ENCODE measurements around the gene FGFBP1.

Gene FGFBP1

DNA sequence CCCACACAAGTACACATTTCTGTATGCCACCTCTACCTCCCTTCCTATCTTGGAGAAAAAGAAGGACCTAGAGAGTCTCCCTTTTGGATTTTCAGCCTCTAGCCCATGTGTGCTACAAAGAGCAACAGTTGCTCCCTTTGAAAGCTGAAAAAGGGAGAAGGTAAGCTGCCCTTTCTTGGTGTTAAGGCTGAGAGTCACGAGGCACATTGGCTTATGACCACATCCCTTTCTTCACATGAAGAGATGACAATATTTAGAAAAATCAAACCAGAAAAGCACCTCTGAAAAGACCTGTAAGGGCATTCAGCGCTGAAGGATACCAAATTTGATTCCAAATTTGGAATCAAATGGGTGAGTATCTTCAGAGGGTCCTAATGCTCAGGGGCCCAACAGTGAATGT is 6.4 kb upstream of the FGFBP1 start:
- Histone ChIP-seq H3K4me3 (IDR thresholded peaks at IDR 0.05; ENCODE audit: insufficient read depth, low read depth, low read length) (no peak overlapping the region), H3K4me2 (no peak overlapping the region), H3K27ac (no peak overlapping the region), H3K4me1 (ENCODE audit: low read depth, poor library complexity, severe bottlenecking) (no peaks in the 10 kb centered on the region), H2AFZ (ENCODE audit: low read depth) (no peak overlapping the region), H3K9ac (no peak overlapping the region), H3K79me2 (ENCODE audit: insufficient read depth, low read depth) (no peaks in the 10 kb centered on the region), H3K36me3 (ENCODE audit: insufficient read depth) (no peaks in the 10 kb centered on the region), H3K27me3 (ENCODE audit: insufficient read depth, low read depth) (no peaks in the 10 kb centered on the region), H4K20me1 (ENCODE audit: insufficient read depth) (no peaks in the 10 kb centered on the region)
- TF ChIP-seq, protein P1, sequence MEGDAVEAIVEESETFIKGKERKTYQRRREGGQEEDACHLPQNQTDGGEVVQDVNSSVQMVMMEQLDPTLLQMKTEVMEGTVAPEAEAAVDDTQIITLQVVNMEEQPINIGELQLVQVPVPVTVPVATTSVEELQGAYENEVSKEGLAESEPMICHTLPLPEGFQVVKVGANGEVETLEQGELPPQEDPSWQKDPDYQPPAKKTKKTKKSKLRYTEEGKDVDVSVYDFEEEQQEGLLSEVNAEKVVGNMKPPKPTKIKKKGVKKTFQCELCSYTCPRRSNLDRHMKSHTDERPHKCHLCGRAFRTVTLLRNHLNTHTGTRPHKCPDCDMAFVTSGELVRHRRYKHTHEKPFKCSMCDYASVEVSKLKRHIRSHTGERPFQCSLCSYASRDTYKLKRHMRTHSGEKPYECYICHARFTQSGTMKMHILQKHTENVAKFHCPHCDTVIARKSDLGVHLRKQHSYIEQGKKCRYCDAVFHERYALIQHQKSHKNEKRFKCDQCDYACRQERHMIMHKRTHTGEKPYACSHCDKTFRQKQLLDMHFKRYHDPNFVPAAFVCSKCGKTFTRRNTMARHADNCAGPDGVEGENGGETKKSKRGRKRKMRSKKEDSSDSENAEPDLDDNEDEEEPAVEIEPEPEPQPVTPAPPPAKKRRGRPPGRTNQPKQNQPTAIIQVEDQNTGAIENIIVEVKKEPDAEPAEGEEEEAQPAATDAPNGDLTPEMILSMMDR (conservative IDR thresholded peaks at IDR 0.05; ENCODE audit: low read depth, low read length), result no peak

DNA sequence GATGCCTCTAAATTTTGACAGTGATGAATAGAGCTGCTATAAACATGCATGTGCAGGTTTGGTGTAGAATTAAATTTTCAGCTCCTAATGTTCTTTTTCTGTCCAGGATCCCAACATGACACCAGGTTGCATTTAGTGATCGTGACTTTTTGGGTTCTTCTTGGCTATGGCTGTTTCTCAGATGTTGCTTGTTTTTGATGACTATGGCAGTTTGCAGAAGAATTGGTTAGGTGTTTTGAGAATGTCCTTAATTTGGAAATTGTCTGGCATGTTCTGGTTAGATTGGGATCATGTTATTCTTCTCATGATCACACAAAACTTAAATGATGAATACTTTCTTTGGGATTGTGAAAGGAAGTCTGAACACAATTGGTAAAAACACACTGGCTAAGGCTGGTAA is 3.7 kb upstream of the FGFBP1 start:
- H3K27me3 ChIP-seq (ENCODE audit: insufficient read depth, low read depth), result no peaks in the 10 kb centered on the region

DNA sequence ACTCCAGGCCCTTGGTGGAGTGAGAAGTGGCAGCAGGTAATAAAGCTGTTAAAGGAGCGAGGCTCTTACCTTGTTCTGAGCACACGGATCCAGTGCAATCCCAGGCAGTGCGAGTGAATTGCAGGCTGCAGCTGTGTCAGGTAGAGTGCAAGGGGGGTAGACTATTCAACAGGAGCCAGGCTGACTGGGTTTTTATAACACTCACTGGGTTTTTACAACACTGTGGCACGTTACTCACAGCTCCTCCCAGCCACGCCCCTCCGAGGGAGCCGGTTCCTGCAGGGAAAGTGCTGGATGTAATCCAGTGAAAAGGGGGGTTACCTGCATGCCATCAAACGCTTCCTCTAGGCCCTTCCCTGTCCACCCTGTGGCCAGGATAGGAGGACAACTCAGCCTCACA is 358 bp downstream of the FGFBP1 start:
- Histone ChIP-seq H3K4me2 (no peak overlapping the region), H3K79me2 (ENCODE audit: insufficient read depth, low read depth) (no peaks in the 10 kb centered on the region), H3K36me3 (ENCODE audit: insufficient read depth) (no peaks in the 10 kb centered on the region), H3K4me3 (IDR thresholded peaks at IDR 0.05; ENCODE audit: insufficient read depth, low read depth, low read length) (no peak overlapping the region), H4K20me1 (ENCODE audit: insufficient read depth) (no peaks in the 10 kb centered on the region), H3K4me1 (ENCODE audit: low read depth, poor library complexity, severe bottlenecking) (no peaks in the 10 kb centered on the region), H3K9ac (no peak overlapping the region), H3K27ac (no peak overlapping the region), H3K27me3 (ENCODE audit: insufficient read depth, low read depth) (no peaks in the 10 kb centered on the region), H2AFZ (ENCODE audit: low read depth) (no peak overlapping the region)
- TF ChIP-seq, protein P1 (conservative IDR thresholded peaks at IDR 0.05; ENCODE audit: low read depth, low read length), result no peak

More for the DNA sequence above, 3.7 kb upstream of the FGFBP1 start:
- TF ChIP-seq, protein P1 (conservative IDR thresholded peaks at IDR 0.05; ENCODE audit: low read depth, low read length), result no peak
- Histone ChIP-seq H3K27ac (no peak overlapping the region), H3K79me2 (ENCODE audit: insufficient read depth, low read depth) (no peaks in the 10 kb centered on the region), H3K4me1 (ENCODE audit: low read depth, poor library complexity, severe bottlenecking) (no peaks in the 10 kb centered on the region), H4K20me1 (ENCODE audit: insufficient read depth) (no peaks in the 10 kb centered on the region), H2AFZ (ENCODE audit: low read depth) (no peak overlapping the region), H3K4me3 (IDR thresholded peaks at IDR 0.05; ENCODE audit: insufficient read depth, low read depth, low read length) (no peak overlapping the region), H3K36me3 (ENCODE audit: insufficient read depth) (no peaks in the 10 kb centered on the region), H3K9ac (no peak overlapping the region), H3K4me2 (no peak overlapping the region)

DNA sequence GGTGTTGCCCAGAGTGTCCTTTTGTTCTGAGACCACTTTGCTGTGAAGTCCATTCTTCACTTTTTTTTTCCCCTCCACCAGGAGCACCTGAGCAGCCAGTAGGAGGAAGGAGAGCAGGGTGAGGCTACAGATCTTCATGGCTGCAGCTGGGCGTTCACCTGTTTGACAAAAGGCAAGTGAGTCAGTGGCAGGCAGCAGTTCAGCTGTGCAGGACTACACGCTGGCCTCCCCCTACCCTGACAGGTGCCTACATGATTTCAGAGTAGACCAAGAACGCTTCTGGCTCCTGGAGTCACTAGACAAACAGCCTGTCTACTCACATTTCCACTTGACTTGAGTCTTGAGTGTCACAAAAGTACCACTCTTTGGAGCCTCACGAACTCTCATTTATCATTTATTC is 2.0 kb downstream of the FGFBP1 start:
- no peaks in the 10 kb centered on the region for H3K79me2 ChIP-seq (ENCODE audit: insufficient read depth, low read depth)

More for the DNA sequence above, 2.0 kb downstream of the FGFBP1 start:
- no peaks in the 10 kb centered on the region for H3K36me3 ChIP-seq (ENCODE audit: insufficient read depth)
- H3K27me3 ChIP-seq (ENCODE audit: insufficient read depth, low read depth), result no peaks in the 10 kb centered on the region
- H3K27ac ChIP-seq, result no peak overlapping the region
- no peak overlapping the region for H3K4me3 ChIP-seq (IDR thresholded peaks at IDR 0.05; ENCODE audit: insufficient read depth, low read depth, low read length)
- TF ChIP-seq, protein P1 (conservative IDR thresholded peaks at IDR 0.05; ENCODE audit: low read depth, low read length), result no peak
- H2AFZ ChIP-seq (ENCODE audit: low read depth), result no peak overlapping the region
- H3K4me2 ChIP-seq, result no peak overlapping the region
- H4K20me1 ChIP-seq (ENCODE audit: insufficient read depth), result no peaks in the 10 kb centered on the region
- H3K9ac ChIP-seq, result no peak overlapping the region
- no peaks in the 10 kb centered on the region for H3K4me1 ChIP-seq (ENCODE audit: low read depth, poor library complexity, severe bottlenecking)
